ENCODE results near the gene TOR4A. TPM values are rescaled to one million over a fixed set of nuclear protein-coding genes. Genes with fewer than 3 reads are reported as not detected.

TOR4A gene
- total and polyA plus RNA-seq, 2 donors (not counting 1 experiment from before 2014, with no cell fraction given): 8.3 to 15.3 TPM

DNA sequence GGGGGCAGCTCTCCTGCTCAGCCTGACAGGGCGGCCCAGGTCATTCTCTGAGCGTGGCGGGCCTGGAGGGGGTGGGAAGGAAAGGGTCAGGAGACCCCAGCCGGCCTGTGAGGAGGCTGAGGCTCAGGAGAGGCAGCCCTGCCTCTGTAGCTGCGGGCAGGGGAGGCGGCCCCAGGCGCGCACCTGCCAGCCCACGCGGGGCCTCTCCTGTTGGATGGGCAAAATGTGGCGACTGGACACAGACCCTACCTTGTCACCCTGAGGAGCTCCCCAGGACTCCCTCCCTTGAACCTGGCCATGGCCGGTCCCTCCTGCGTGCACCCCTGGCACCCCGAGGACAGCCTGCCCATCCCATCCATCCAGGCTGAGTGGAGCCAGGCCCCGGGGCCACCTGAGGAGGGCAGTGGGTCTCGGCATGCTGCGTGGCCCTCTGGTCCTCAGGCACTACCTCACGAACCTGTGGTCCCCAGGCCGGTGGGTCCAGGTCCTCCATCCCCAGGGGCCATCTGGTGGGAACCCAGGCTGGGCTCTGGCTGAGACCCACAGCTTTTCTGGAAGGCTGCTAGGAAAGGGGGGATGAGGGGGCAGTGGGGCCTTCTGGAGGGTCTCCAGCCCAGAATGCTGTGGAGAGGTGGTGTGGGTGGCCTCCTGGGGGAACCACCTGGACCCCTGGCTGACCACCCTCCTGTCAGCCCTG, 39.6 kb downstream of the TOR4A start:
- no peaks in the 10 kb centered on the region for H3K36me3 ChIP-seq (replicated peaks in 1 of 2; ENCODE audit: control extremely low read depth in 1 of 2, control insufficient read depth in 1 of 2, extremely low read depth in 1 of 2, insufficient read depth in 2 of 2, low read length in 1 of 2)
- WGBS (ENCODE audit: insufficient coverage): 95% methylated on average over 18 of the region's 19 CpGs
- Mint-ChIP-seq H3K27ac (no peak overlapping the region), H3K4me3 (peak overlapping the region; percentile 29), H3K9me3 (ENCODE audit: insufficient read depth) (no peaks in the 10 kb centered on the region), H3K4me1 (peaks cover 13% of the 10 kb centered on the region), H3K27me3 (no peaks in the 10 kb centered on the region)
- ATAC-seq (ENCODE audit: low read depth) (no peak), DNase-seq (no peak)
- H3K27ac ChIP-seq (ENCODE audit: low read length in 2 of 2): no peak overlapping the region
- peaks cover 0 to 10% (median 0%) of the 10 kb centered on the region in 3 donors for H3K9me3 ChIP-seq (ENCODE audit: control extremely low read depth in 1 of 3, control insufficient read depth in 2 of 3, insufficient read depth in 1 of 3, low read length in 2 of 3)
- no peak overlapping the region for H3K9ac ChIP-seq (ENCODE audit: low read length)
- peaks cover 0 to 11% (median 4%) of the 10 kb centered on the region in 4 experiments for H3K27me3 ChIP-seq (replicated peaks in 1 of 4; ENCODE audit: control extremely low read depth in 1 of 4, control insufficient read depth in 3 of 4, insufficient read depth in 4 of 4, low read length in 3 of 4)
- peak overlapping the region; percentile 77 for H3K4me2 ChIP-seq (replicated peaks; ENCODE audit: low read depth, low read length, poor library complexity, severe bottlenecking)
- H3K79me2 ChIP-seq (ENCODE audit: control insufficient read depth, insufficient read depth, low read length): no peaks in the 10 kb centered on the region
- intact Hi-C loops (cut with micrococcal nuclease): no loop called here
- TF ChIP-seq EZH2 (IDR thresholded peaks at IDR 0.05; ENCODE audit: borderline replicate concordance, insufficient read depth, low read depth, low read length, poor library complexity, severe bottlenecking): no peak
- TF ChIP-seq, protein P1, sequence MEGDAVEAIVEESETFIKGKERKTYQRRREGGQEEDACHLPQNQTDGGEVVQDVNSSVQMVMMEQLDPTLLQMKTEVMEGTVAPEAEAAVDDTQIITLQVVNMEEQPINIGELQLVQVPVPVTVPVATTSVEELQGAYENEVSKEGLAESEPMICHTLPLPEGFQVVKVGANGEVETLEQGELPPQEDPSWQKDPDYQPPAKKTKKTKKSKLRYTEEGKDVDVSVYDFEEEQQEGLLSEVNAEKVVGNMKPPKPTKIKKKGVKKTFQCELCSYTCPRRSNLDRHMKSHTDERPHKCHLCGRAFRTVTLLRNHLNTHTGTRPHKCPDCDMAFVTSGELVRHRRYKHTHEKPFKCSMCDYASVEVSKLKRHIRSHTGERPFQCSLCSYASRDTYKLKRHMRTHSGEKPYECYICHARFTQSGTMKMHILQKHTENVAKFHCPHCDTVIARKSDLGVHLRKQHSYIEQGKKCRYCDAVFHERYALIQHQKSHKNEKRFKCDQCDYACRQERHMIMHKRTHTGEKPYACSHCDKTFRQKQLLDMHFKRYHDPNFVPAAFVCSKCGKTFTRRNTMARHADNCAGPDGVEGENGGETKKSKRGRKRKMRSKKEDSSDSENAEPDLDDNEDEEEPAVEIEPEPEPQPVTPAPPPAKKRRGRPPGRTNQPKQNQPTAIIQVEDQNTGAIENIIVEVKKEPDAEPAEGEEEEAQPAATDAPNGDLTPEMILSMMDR (IDR thresholded peaks at IDR 0.05): no peak
- ChIA-PET CTCF (interaction anchor here (1.9 to 2.6 kb wide), 2 partner anchors 13 to 15 kb away, joined by 7 to 12 read pairs; partner anchors contain the start of gene NRARP), POLR2A (no interaction called here)
- H3K4me3 ChIP-seq (ENCODE audit: control extremely low read depth in 1 of 5, extremely low read depth in 1 of 5, insufficient read depth in 1 of 5, low read depth in 2 of 5, low read length in 4 of 5): no peak overlapping the region
- no peaks in the 10 kb centered on the region for H4K20me1 ChIP-seq (ENCODE audit: control insufficient read depth, insufficient read depth, low read length, poor library complexity, severe bottlenecking)
- peaks cover 25 to 35% of the 10 kb centered on the region in 2 donors for H3K4me1 ChIP-seq (ENCODE audit: control insufficient read depth in 2 of 2, insufficient read depth in 2 of 2, low read length in 2 of 2)
- peak overlapping the region; percentile 74 for H2AFZ ChIP-seq (ENCODE audit: insufficient read depth, low read depth, low read length, poor library complexity, severe bottlenecking)

All from B cell (primary cell).